ENCODE data around the gene WHRN.

DNA sequence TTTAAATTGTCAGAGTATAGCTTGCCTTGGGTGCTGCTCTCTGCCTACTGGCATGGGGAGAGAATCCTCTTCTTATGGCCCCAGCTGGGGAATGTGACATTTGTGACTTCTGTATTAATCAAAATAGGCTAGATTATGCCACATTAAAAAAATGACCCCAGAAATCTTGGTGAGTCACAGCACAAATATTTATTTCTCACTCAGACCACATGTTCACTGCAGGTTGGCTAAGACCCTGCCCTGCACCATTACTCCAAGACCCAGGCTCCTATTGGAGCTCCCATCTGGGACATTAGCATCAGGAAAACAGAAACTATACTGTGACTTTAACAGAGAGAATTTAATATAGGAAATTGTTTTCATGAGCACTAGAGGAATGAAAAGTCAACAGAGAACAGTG lies 16.6 kb upstream of the WHRN start:
- TF ChIP-seq, protein P1, sequence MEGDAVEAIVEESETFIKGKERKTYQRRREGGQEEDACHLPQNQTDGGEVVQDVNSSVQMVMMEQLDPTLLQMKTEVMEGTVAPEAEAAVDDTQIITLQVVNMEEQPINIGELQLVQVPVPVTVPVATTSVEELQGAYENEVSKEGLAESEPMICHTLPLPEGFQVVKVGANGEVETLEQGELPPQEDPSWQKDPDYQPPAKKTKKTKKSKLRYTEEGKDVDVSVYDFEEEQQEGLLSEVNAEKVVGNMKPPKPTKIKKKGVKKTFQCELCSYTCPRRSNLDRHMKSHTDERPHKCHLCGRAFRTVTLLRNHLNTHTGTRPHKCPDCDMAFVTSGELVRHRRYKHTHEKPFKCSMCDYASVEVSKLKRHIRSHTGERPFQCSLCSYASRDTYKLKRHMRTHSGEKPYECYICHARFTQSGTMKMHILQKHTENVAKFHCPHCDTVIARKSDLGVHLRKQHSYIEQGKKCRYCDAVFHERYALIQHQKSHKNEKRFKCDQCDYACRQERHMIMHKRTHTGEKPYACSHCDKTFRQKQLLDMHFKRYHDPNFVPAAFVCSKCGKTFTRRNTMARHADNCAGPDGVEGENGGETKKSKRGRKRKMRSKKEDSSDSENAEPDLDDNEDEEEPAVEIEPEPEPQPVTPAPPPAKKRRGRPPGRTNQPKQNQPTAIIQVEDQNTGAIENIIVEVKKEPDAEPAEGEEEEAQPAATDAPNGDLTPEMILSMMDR (IDR thresholded peaks at IDR 0.05; ENCODE audit: insufficient read depth, low read length), result no peak
- TF ChIP-seq GABPA (IDR thresholded peaks at IDR 0.05; ENCODE audit: low read depth) (no peak), POLR2AphosphoS5 (IDR thresholded peaks at IDR 0.05; ENCODE audit: low read depth) (no peak)
- TF ChIP-seq, protein P2, sequence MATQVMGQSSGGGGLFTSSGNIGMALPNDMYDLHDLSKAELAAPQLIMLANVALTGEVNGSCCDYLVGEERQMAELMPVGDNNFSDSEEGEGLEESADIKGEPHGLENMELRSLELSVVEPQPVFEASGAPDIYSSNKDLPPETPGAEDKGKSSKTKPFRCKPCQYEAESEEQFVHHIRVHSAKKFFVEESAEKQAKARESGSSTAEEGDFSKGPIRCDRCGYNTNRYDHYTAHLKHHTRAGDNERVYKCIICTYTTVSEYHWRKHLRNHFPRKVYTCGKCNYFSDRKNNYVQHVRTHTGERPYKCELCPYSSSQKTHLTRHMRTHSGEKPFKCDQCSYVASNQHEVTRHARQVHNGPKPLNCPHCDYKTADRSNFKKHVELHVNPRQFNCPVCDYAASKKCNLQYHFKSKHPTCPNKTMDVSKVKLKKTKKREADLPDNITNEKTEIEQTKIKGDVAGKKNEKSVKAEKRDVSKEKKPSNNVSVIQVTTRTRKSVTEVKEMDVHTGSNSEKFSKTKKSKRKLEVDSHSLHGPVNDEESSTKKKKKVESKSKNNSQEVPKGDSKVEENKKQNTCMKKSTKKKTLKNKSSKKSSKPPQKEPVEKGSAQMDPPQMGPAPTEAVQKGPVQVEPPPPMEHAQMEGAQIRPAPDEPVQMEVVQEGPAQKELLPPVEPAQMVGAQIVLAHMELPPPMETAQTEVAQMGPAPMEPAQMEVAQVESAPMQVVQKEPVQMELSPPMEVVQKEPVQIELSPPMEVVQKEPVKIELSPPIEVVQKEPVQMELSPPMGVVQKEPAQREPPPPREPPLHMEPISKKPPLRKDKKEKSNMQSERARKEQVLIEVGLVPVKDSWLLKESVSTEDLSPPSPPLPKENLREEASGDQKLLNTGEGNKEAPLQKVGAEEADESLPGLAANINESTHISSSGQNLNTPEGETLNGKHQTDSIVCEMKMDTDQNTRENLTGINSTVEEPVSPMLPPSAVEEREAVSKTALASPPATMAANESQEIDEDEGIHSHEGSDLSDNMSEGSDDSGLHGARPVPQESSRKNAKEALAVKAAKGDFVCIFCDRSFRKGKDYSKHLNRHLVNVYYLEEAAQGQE (IDR thresholded peaks at IDR 0.05; ENCODE audit: insufficient replicate concordance, low read depth), result no peak
